Adipose tissue (tissue), 3 donors: ENCODE measurements around the gene BUD31. TPM values are rescaled to one million over a fixed set of nuclear protein-coding genes. Genes with fewer than 3 reads are reported as not detected.
"Not testable (repeated sequence)": the region's sequence is repeated elsewhere in the genome, so short reads cannot be mapped to it uniquely, and the experiment has no call there.

ENCODE experiments used
- H3K27ac ChIP-seq: one replicate; pipeline ENCODE4 v1.5.1; 2013; ENCODE audit warnings: low read depth, low read length
- WGBS, 3 donors: extraction: QIAGEN DNeasy Blood & Tissue Kit; methylation state at CpG; one replicate each; pipeline ENCODE4 v1.1.7; 2013; 5-methylcytosine and 5-hydroxymethylcytosine counted together
- polyA plus RNA-seq, 3 donors: library from polyadenylated mRNA; stranded (reverse); fragments of 200-250 nt; gene quantifications; one replicate each; pipeline ENCODE4 v1.2.3, GENCODE V29; 2013
- donor health status: healthy with polysubstance abuse.
- donor health status: Bipolar disorder and iron deficiency.
- donor health status: healthy.

Gene BUD31
- polyA plus RNA-seq, 3 donors, result 58.2 to 105 (median 76.8) TPM

DNA sequence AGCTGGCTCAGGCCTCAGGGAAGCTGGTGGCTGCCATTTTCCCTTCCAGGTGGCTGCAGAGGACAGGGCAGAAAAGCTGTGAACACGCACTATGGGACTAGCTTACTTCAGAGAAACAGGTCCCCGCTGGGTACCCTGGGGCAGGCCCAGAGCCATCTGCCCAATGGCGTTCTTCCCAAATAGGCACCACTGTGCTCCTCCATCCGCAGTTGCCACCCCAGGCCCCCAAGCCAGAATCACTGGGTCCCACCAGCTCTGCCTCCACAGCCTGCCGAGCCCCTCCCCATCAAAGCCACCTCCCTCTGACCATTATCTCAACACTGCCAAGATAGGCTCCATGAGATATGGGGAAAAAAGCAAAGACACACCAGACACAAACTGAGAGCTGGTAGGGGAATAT lies 11.4 kb downstream of the BUD31 start:
- WGBS, 3 donors, result 87 to 95% (median 89%) methylated on average over 4 to 5 of the region's 5 CpGs
- no peak overlapping the region for H3K27ac ChIP-seq

DNA sequence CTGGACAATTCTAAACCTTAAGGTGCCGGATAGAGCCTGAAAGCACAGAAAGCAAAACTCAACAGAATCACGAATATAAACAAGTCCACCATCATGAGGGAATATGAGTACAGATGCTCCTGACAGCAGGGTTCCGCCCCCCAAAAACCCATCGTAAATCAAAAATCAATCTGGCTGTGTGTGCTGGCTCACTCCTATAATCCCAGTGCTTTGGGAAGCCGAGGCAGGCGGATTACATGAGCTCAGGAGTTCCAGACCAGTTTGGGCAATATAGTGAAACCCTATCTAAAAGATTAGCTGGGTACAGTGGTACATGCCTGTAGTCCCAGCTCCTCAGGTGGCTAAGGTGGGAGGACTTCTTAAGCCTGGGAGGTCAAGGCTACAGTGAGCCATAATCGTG lies 12.2 kb downstream of the BUD31 start:
- 85 to 90% (median 88%) methylated on average over 7 of the region's 7 CpGs for WGBS, 3 donors
- H3K27ac ChIP-seq, result no peak overlapping the region

DNA sequence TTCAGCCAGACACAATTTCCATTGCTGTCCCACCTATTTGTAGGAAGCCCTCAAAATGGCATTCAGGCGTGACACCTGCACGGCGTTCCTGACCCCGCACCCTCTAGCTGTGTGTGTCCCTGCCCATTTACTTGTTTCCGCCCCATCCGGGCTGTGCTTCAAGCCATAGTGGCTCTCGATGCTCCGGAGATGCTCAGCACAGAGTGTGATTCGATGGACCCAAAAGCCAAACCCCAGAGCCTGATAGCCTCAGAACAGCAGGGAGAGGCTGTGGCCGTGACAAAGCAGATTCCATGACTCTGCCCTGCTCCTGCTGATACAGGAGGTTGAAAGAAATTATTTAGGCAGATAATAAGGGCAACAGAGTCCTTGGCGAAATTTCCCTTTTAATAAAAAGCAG lies 13.4 kb downstream of the BUD31 start:
- 88 to 94% (median 90%) methylated on average over 11 of the region's 11 CpGs for WGBS, 3 donors
- no peak overlapping the region for H3K27ac ChIP-seq

DNA sequence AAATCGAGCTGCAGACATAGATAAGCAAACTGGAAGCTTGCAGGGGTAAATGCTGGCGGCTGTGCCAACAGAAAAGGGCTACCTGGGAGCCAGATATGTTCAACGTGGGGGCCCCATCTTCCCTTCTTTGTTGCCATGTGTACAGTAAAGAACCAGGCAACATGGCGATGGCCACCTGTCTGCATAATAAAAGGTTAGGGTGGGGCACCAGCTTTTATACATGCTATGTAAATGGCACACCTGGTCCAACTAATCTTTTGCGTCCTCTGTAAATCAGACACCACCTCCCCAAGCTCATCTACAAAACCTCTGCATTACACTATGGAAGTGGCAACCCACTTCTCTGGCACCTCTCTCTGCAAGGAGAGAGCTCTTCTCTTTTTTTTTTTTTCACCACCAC lies 13.9 kb downstream of the BUD31 start:
- WGBS, 3 donors, result 78 to 88% (median 81%) methylated on average over 5 of the region's 5 CpGs
- H3K27ac ChIP-seq, result no peak overlapping the region

DNA sequence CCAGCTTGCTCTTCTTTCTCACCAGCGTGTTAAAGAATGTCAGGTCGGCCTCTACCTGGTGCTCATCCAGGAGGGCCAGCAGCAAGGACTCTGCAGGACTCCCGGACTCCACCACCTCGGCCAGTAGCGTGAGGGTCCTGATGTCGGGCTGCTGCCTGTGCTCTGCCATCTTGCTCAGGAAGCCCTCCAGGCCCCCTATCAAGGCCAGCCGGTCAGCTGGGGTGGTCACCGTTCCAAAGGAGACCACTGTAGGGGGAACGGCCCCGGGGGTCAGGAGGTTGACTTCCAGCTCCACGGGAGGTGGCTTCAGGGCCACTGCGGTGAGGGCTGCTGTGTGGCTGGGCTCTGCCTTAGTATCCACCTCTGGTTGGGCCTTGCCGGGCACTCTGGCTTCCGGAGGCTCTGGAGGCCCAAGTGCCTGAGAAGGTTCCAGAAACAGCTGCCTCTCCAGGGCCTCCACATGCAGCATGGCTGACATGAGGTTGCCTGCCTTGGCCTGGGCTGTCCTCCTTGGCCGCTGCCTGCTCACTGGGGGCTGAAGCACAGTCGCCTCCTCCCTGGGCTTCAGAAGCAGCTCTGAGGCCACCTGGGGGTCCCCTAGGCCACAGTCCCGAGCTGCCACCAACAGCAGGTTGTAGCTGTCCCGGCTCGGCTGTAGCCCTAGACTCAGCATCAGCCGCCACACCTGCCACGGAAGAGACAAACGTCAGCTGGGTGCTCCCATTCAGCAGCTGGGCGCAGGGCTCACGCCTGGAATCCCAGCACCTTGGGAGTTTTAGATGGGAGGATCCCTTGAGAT lies 16.4 kb downstream of the BUD31 start:
- WGBS, 3 donors, result 89 to 95% (median 95%) methylated on average over 24 of the region's 24 CpGs
- H3K27ac ChIP-seq, result no peak overlapping the region

DNA sequence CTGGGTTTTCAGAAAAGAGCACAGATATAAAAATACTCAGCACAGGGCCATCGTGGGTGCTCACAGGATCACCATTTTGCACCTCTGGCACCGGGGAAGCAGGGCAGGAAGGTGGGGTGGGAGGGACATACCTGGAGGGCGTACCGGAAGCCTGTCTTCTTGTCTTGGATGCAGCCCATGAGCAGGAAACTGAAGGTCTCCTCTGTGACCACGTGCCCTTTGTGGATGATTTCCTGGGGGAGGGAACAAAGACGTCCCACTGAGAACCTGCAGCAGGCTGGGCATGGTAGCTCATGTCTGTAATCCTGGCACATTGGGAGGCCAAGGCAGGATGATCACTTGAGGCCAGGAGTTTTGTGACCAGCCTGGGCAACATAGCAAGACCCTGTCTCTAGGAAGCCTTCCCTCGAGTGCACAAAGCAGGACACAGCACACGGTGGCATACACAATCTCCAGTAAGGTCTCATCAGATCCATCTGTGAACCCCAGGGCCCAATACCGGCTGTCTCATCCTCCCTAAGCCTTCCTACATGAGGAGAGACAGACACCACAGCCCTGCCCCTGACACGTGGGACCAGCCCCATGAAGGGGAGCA lies 20.3 kb downstream of the BUD31 start:
- 80 to 85% (median 83%) methylated on average over 10 of the region's 10 CpGs for WGBS, 3 donors
- no peak overlapping the region for H3K27ac ChIP-seq

DNA sequence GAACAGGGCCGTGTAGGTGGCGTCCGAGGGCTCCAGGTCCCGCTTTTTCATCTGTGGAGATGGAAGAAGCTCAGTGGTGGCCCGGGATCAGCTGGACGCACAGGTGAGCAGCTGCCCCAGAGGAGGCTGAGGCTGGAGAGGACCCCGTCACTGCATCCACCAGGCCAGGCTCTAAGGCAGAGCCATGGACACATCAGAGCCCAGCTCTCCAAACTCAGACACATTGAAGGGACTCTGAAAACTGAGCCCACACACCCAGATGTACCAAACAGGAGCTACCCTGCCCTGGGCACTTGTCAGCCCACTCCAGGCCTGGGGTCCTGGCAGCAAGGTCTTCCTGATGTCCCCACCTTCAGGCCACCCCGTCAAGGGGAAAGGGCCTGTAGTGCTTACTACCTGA lies 21.0 kb downstream of the BUD31 start:
- 93 to 96% (median 94%) methylated on average over 8 of the region's 8 CpGs for WGBS, 3 donors
- no peak overlapping the region for H3K27ac ChIP-seq

DNA sequence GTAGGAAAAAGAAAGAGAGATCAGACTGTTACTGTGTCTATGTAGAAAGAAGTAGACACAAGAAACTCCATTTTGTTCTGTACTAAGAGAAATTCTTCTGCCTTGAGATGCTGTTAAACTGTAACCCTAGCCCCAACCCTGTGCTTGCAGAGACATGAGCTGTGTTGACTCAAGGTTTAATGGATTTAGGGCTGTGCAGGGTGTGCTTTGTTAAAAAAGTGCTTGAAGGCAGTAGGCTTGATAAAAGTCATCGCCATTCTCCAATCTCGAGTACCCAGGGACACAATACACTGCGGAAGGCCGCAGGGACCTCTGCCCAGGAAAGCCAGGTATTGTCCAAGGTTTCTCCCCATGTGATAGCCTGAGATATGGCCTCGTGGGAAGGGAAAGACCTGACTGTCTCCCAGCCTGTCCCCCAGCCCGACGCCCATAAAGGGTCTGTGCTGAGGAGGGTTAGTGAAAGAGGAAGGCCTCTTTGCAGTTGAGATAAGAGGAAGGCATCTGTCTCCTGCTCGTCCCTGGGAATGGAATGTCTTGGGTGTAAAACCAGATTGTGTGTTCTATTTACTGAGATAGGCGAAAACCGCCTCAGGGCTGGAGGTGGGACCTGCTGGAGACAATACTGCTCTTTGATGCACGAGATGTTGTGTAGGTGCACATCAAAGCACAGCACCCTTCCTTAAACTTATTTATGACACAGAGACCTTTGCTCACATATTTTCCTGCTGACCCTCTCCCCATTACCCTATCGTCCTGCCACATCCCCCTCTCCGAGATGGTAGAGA lies 23.2 kb downstream of the BUD31 start:
- WGBS, 3 donors, result 76 to 91% (median 90%) methylated on average over 13 of the region's 13 CpGs
- not testable (repeated sequence) for H3K27ac ChIP-seq

DNA sequence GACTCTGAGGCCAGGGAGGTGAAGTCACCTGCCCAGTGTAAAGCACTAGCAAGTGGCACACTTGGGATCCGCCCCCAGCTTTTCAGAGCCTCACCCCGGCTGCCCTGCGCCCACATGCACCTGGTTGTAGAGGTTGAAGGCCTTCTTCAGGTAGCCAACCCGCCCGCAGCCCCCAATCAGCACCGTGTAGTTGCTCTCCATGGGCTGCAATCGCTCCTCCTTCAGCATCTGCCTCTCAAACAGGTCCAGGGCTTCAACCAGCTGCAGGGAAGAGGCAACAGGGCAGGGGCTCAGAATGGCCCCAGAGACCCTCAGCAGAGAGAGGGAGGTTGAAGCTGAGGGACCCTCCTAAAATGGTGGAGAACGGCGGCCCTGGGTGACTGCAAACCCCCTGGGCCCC lies 24.4 kb downstream of the BUD31 start:
- WGBS, 3 donors, result 93 to 95% (median 94%) methylated on average over 9 of the region's 9 CpGs

DNA sequence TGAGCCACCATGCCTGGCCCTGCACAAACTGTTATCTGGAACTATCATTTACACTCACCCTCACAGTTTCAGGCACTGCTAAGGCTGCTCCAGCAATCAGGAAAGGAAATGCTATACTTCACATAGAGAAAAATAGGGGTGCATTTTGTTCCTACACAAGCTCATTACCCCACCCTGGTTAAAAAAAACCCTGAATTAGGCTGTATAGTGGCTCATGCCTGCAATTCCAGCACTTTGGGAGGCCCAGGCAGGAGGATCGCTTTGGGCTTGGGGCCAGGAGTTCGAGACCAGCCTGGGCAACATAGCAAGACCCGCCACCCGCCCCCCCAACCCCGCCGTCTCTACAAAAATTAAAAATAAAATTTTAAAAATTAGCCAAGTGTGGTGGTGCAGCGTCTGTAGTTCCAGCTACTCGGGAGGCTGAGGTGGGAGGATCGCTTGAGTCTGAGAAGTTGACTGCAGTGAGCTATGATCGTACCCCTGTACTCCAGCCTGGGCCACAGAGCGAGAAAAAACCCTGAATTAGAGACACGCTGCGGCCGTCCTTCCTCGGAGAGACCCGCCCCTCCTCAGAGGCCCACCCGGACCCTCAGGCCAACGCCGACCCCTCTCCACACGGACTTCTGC lies 29.3 kb downstream of the BUD31 start:
- WGBS, 3 donors, result 14 to 21% (median 15%) methylated on average over 20 of the region's 20 CpGs

More for the DNA sequence above, 24.4 kb downstream of the BUD31 start:
- no peak overlapping the region for H3K27ac ChIP-seq

DNA sequence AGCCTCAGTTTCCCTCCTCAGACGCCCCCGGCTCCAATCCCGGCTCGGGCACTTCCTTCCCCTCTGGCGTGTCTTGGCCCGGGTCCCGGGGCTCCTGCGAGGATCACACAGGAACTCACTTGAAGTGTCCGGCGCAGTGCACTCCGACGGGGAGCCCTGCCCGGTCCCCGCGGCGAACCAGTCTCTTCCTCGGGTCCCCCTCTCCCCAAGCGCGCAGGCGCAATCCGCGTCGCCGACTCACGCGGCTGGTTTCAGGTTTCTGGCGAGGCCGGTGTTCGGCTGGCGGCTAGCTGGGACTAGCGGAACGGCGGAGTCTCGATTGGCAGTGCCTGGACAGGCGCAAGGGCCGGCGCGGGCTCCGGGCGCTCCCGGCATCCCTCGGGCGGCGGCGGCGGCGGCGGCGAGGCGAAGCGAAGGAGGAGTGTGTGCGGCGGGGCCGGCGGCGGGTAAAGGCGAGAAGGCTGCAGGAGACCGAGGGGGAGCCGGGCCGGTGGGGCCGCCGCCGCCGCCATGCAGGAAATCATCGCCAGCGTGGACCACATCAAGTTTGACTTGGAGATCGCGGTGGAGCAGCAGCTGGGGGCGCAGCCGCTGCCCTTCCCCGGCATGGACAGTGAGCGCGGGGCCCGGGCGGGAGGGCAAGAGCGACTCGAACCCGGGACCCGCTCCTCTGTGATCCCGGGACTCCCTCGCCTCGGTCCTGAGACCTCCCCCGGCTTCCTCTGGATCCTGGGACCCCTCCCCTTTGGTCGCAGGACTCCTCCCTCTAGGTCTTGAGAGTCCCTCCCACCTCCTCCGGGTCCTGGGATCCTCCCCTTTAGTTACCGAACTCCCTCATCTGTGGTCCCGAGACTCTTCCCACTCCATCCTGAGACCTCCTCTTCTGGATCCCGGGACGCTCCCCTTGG lies 30.1 kb downstream of the BUD31 start, which contains the start of the genes CPSF4 and PTCD1:
Gene CPSF4, plus strand, starts transcription at position 371 of the 908 bp plus-strand sequence. Its CDS starts 140 bp downstream, at position 511.
Gene PTCD1, minus strand, starts transcription at position 226 of the 908 bp plus-strand sequence. CDS start 3,556 bp downstream, outside the sequence.
- H3K27ac ChIP-seq, result peak within 1 kb of the TSS; percentile 84
- WGBS, 3 donors, result 0% methylated on average over 65 to 89 of the region's 89 CpGs

More for the DNA sequence above, 29.3 kb downstream of the BUD31 start:
- peak overlapping the region; percentile 84 for H3K27ac ChIP-seq

DNA sequence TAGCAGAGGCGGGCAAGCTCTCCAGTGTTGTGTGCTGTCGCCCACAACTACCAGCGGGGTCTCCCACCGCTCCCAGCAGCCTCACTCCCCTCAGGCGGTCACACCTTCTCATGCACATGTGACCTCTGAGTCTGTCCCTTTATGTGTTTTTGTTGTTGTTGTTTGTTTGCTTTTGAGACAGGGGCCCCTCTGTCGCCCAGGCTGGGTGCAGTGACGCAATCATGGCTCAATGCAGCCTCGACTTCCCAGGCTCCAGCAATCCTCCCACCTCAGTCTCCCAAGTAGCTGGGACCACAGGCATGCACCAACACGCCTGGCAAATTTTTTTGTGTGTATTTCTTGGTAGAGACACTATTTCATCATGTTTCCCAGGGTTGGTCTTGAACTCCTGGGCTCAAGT lies 31.4 kb downstream of the BUD31 start:
- no peak overlapping the region for H3K27ac ChIP-seq

DNA sequence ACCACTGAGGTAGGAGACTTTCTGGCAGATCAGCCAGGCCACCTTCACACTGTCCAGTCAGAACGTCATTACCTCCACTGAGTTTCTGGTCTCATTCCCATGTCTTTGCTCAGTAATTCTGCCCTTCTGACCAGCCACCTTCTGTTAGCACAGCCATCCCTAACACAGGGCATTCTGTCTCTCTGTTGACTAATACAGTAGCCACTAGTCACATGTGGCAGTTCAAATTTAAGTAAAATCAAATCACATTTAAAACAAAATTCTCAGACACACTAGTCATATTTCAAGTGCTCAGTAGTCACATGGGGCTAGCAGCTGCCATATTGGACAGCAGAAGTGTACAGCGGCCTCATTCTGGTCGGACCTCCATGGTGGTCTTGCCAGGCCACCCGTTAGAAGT lies 37.3 kb downstream of the BUD31 start:
- H3K27ac ChIP-seq, result no peak overlapping the region
- WGBS, 3 donors, result 86 to 92% (median 90%) methylated on average over 4 of the region's 4 CpGs

More for the DNA sequence above, 31.4 kb downstream of the BUD31 start:
- WGBS, 3 donors, result 67 to 83% (median 76%) methylated on average over 9 of the region's 9 CpGs

DNA sequence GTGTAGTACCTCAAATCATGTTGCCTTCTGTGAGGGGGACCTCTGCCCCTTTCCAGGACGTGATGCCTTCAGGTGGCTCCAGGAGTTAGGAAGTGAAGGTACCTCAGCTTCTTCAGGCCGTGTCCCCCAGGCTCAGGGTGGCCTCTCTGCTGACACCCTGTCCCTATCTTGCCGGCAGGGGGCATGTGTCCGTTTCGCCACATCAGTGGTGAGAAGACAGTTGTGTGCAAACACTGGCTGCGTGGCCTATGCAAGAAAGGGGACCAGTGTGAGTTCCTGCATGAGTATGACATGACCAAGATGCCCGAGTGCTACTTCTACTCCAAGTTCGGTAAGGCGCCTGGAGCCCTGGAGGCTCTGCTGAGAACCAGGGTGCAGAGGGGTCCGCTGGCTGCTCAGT lies 39.2 kb downstream of the BUD31 start:
- 79 to 91% (median 88%) methylated on average over 10 of the region's 10 CpGs for WGBS, 3 donors
- no peak overlapping the region for H3K27ac ChIP-seq

DNA sequence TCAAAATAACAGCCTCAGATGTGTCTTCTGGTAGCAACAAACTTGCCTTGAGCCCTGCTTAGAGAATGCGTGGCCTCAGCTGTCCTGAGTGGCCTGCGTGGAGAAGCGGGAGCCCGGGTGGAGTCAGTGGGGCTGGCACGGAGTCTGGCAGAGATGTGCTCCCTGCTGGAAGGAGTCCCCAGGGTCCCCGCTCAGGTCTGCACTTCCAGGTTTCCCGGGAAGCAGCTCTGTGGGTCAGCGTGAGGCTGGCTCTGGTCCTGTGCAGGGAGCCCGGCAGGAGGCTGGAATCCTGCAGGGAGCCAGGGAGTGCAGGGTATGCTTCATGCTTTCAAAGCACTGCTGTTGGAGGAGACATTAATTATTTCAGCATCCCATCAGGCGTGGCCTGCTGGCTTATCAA lies 40.1 kb downstream of the BUD31 start:
- no peak overlapping the region for H3K27ac ChIP-seq
- 89 to 92% (median 91%) methylated on average over 10 of the region's 10 CpGs for WGBS, 3 donors

DNA sequence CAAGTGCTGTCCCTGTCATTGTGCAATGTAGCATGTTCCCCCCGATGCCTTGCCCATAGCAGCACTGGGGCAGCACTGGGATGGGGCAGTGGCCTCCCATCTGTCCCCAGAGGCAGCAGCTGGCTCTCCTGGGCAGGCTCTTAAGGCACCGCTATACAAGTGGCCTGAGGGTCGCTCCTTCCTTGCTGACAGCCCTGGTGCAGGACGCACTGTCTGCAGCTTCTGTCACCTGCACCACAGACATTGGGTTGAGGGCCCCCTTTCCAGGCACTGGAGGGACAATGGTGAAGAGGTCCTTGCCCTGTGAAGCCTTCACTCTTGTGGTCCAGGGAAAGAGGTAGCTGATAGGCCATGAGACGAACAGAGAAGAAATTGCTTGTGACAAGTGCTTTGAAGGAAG lies 40.6 kb downstream of the BUD31 start:
- no peak overlapping the region for H3K27ac ChIP-seq
- WGBS, 3 donors, result 90 to 97% (median 94%) methylated on average over 5 of the region's 5 CpGs

DNA sequence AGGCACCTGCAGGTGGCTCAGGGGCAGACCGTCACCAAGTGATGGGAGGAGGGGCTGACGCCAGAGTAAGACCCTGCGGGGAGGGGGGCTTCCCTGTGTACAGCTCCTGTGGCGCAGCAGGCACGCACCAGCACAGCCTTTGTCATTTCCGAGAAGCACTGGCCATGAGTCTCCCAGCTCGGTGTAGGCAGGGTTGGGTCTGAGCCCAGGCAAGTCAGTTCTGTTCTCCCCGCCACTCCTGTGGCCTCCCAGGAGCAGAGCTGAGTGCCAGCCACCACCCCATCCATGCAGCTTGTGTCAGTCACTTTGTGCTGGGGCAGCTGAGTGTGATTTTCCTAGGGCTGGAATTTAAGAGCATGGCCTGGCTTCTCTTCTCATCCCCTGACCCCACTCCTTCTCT lies 43.2 kb downstream of the BUD31 start:
- no peak overlapping the region for H3K27ac ChIP-seq
- WGBS, 3 donors, result 84 to 87% (median 86%) methylated on average over 8 of the region's 8 CpGs

DNA sequence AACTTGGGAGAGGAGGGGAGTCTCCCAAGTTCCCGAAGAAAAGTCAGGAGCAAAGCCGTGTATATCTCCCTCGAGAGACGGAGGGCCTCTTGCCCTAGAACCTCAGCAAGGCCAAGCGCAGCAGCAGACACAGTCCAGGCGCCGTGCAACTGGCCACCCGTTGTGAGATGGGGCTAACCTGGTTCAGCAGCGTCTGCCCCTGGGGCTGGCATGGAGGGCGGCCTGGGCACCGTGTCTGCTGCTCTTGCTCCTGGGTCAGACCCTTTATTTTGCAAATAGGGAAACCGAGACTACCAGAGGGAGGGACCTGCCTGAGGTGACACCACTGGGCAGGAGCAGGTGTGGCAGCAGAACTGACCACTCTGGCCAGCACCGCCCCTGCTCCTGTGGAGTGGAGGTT lies 43.8 kb downstream of the BUD31 start:
- H3K27ac ChIP-seq, result no peak overlapping the region
- 77 to 89% (median 88%) methylated on average over 13 of the region's 13 CpGs for WGBS, 3 donors
